Stimulated activated CD8-positive, alpha-beta memory T cell treated with anti-CD3 and anti-CD28 coated beads, Interleukin-7, amount 100 ng/mL, for 4 hours (primary cell): ENCODE results near the gene MGMT.

Source experiments
- DNase-seq, 2 donors: peaks; one replicate each; pipeline ENCODE4 v3.0.0-alpha.2; 2020; ENCODE audit warnings: low read depth in 2 of 2

The MGMT gene

DNA sequence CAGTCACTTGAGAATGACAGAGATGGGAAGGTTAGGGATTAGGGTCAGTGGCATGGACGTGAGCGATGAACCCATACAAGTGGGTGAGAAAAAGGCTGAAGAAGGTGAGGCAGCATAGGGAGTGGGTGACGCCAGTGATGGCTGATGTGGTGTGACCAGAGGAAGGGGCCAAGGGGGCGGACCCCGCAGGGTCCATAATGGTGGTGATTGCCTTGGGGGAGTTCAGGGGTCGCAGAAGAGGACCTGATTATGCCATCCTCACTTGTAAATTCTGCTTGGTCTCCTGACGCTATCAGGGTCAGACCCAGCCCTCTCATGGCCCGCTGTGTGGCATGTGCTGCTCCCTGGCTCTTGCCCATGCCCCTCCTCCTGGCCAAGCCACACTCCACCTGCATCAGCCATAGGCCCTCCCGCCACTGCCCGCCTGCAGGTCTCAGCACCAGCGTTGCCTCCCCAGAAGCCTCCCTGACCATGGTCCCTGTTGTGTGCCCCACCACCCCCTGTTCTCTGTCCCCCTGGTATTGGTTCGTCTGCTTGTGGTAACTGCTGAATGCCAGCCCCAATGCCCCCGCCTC lies 261.3 kb downstream of the MGMT start:
- DNase-seq, result no peak

DNA sequence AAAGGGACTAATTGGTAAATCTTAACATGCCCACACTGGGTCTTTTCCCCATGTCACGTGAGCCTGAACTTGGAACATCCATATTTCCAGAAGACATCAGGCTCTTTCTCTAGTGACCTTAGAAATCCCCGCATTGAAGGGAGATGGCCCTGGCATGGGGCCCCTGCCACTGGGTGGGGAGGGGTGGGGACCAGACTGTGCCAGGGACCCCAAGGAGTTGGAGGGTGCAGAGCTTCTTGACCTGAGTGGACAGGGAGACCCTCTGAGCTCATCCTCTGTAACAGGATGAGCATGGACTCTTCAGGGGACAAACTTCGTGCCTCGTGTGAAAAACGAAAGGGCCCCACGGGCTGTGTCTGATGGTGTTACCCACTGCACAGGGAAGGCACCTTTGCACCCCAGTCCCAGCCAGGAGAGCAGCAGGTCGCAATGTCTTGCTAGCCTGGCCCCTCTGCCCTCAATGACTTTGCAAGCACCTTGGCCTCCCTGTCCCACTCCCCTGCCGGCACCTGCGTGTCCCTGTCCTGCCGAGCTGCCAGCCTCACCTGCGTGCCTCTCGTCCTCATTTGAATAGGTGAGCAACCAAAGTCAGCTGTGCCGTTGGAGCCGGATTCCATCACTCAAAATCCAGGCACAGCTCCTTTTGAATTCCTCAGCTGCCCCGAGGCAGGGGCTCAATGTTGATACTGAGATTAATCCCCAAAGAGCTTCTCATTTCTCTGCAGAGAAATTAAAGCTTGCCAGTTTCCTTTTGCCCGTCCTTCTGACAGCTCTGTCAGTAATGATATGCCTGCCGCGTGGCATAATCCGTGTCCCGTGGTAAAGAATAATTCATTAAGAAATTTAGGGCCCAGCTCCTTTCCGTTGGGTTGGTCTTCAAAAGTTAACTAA lies 262.1 kb downstream of the MGMT start:
- no peak for DNase-seq

DNA sequence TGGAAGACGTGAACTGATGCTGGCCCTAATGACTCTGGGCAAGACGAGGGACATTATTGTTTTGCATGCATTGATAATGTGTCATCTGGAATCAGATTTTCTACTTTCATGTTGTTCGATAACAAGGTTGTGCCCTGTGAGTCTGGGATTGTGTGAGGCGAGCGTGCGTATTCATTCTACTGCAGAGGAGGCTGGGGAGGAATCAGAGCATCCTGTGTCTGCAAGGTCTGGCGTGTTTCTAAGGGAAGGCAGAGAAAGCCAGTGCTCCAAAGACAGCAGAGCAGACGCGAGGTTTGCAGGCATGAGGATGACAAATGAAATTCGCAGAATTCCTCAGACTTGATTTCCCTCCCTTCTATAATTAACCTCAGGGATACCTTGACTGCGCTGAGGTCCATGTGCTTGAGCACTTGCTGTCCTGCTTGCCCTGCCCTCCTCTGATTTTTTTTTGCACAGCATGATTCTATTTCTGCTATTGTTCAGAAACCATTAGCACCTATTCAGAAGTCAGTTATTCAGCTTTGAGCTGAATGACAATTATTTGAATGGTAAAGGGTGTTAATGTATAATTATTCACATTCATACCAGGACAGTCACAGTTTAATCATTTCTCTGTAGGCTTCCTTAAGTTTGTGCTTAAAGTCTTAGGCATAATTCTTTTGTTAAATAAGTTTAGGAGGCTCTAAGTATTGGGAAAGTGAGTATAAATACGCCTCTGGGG lies 263.4 kb downstream of the MGMT start:
- DNase-seq, result no peak

DNA sequence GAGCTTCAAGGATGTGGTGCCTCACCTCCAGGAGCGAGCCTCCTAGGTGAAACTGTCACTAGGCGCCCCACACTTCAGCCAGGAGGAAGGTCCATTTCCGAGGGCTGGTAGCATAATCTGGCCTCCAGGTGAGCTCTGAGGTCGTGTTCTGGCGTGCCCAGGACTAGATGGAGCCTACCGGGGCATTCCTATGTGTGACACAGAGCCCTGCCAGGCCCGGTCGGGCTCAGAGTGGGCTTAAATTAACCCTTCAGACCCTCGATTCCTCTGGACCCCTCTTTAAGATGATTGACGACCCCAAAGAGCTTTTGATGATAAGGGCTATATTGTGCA lies 263.9 kb downstream of the MGMT start:
- no peak for DNase-seq

DNA sequence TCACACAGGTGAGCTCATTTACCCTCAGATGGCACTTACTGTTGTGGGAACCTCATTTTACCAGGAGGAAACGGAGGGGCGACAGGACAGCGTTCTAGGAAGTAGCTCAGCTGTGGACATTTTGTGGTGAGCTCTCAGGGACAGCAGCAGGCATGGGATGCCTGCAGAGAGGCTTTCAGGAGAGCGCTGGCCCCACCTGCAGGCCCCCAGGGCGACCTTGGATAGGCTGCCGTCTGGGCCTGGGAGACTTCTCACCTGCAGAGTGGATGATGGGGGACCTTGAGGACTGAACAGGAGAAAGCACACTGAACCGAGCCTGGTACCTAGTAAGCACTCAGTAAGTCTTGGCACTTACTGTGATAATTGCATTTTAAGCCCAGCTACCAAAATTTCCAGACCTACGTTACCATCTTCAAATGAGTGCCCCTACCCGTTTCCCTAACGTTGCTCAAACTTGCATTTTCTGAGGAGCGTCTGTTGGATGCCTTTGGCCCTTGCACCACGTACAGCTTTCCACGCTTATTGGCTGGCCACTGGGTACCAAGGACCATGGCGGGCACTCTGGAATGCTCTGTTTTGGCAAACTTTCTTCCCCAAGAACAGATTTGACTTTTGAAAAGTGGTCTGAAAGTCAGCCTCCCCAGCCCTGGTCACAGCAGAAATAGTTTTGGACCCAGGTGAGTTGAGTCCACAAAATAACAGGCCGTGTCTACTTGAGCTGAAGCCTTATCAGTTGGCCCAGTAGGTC lies 273.7 kb downstream of the MGMT start:
- DNase-seq, result no peak

DNA sequence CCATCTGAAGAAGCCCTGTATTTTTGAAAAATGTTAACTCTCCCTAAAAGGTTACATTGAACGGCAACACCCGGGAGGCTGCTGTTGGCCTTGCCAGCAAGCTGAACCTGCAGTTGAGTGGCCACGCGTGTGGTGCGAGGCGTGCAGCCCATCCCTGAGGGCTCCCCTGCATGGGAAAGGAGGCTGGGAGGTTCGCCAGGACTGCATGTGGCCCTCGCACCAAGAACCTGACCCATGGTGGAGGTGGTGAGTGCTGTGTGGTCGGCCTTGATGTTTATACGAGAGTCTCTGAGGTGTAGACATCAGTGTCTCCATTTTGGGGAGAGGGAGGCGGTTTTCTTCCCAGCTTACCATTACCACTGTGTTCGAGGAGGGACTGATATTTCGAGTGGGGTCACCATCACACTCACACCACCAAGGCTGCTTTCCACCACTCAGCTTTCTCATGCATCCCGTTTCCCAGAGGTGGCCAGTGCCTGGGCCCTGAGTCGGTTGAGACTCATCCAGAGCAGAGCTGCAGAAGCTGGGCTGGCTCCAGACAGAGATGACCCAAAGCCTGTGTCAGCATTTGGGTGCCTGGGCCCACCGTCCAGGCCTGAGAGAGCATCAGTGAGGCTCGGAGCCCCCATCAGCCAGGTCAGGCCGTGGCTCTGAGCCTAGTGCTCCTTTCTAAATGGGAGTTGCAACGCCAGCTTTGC lies 274.4 kb downstream of the MGMT start:
- no peak for DNase-seq

DNA sequence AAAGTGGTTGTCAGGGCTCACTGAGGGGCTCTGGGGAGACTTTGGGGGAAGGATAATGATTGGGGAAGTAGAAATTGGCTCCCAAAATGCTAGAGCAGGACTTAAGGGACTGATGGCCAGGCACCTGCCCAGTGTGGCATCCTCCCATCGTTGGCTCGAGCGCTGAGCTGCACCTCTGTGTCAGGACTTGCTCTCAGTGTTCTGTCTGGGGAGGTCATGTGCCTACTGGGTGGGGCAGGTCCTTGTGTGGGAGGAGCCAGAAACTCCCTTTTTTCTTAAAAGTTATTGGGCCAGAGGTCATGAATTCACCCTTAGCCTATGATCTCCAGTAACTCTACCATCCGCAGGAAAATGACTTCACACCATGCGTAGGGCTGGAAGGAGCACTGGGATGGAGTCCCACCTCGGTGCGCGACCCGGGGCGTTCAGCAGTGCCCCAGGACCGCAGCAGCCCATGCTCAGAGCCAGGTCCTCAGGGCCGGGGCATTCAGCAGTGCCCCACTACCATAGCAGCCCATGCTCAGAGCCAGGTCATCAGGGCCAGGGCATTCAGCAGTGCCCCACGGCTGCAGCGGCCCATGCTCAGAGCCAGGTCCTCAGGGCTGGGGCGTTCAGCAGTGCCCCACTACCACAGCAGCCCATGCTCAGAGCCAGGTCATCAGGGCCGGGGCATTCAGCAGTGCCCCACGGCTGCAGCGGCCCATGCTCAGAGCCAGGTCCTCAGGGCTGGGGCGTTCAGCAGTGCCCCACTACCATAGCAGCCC lies 275.1 kb downstream of the MGMT start:
- DNase-seq, result no peak

DNA sequence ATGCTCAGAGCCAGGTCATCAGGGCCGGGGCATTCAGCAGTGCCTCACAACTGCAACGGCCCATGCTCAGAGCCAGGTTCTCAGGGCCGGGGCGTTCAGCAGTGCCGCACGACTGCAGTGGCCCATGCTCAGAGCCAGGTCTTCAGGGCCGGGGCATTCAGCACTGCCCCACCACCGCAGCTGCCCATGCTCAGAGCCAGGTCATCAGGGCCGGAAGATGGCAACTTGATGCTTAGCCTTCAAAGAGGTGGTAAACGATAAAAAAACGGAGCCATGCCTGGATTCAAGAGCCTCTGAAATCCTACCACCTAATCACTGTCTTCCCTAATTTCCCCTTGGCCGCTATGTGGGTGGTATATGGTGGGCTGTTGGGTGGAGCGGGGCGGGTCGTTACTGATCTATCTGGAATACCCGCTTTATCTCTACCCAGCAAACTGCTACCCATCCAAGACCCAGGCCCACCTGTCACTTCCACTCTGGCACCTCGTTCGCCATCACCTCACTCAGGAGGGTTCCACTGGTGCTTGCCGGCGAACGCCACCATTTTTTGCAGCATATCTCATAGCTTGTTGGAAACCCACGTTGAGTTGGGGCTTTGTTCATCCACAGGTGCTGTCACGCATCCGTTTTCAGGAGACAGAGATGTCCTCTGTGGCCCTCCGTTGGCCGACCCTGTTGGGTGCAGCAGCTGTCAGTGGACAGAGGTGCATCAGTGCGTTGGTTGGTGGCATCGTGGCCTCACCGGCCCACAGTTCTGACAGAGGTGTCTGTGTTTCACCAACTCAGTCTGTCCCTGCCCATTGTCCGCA lies 275.9 kb downstream of the MGMT start:
- no peak for DNase-seq

DNA sequence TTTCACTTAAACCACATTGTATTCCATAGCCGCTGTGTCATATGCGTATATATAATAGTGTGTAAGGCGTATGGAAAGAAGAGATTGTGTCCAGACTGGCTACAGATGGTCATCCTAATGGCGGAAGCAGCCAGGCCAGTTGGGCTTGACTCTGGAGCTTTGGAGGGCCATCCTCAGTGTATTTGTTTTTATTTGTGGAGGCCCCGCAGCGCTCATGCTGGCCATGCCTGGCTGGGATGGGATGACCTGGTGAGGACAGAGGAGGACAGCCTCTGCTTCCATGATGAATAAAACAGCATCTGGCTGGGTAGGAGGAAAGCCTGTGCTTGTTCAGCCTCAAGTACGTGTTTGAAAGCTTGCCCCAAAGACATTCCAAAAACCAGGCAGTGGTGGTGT lies 276.7 kb downstream of the MGMT start:
- no peak for DNase-seq

DNA sequence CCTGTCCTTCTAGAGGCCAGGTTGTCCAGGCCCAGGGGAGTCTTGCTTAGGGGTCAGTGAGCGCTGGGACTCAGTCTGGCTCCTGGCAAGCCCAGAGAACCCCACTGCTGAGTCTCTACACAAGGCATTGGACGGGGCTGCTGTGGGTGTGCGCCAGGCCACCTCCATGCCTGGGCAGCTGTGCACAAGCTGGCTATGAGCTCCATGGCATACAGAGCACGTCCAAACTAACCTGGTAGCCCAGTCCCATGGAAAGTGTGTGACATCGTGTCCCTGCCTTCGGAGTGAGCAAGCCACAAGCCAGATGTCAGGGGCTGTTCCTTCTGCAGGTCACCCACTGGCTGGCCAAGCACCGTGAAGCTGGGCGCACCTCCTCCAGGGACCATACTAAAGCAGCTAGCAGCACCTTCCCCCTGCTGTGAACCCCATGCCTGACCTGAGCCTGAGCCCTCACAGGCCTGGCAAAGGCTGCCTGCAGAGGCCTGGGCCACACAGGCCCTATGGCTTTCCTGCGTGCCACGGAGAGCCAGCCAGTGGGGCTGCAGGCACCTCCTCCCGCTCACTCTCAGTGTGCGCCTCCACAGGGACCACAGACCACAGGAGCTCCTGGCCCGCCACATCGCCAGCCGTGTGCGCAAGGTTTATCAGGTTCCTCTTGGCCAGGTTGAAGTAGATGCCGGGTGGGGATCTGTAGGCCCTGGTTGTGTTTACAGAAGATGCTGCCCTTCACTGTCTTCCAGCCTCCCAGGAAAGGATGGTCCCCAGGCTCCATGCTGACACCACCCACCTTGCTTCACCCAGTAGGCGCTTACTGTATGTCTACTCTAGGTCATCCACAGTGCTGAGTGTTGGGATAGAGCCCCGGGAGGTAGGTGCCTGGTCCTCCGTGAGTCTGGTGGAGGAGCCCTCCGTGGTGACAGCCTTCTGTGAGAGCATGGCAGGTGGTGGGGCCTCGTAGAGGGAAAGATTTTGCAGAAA lies 277.4 kb downstream of the MGMT start:
- DNase-seq, result no peak

DNA sequence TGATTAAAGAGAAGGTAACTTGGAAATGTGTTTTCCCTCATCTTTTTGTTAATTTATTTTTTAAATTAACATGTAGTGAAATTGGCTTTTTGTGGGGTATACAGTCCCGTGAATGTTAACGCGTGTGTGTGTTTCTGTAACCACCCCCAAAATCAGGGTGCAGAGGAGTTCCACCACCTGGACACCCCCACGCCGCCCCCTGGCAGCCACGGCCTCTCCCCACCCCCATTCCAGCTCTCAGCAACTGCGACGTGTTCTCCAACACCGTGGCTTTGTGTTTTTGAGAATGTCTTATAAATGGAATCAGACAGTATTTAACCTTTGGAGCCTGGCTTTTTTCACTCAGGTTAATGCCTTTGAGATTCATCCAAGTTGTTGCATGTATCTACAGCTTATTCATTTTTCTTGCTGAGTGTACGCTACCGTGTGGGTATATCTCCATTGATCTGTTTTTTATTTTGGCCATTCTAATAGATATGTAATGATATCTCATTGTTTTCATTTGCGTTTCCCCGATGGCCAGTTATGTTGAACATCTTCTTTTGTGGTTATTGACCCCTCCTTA lies 278.2 kb downstream of the MGMT start:
- DNase-seq, result no peak

DNA sequence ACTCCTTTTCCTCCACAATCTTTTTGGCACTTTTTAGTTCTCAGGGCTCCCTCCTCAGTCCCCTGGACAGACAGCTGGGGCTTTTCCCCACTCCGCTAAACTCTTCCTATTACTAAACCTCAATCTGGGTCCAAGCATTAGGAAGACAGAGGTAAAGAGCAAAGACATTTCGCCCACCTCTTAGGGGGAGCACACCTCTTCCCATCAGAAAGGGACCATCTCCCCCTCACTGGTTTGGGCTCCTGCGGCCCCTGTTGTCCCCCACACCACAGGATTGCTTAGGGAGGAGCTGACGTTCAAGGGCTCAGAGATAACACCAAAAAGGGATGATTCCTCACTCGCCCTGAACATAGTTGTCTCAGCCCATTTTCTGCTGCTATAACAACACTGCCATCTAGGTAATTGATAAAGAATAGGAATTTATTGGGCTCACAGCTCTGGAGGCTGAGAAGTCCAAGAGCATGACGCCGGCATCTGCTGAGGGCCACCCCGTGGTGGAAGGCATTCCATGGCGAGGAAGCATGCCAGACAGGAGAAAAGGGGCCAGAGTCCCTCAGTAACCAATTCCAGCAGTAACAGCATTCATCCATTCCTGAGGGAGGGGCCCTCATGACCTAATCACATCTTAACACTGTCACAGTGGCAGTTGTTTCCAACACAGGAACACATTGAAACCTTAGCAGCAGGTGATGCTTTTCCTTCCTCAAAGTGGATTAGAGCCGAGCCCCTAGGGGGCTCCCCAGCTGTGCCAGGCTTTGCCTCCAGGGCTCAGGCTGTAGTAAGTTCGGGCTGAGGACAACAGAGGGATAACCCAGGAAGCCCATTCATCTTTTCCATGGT lies 287.4 kb downstream of the MGMT start:
- DNase-seq, result no peak

DNA sequence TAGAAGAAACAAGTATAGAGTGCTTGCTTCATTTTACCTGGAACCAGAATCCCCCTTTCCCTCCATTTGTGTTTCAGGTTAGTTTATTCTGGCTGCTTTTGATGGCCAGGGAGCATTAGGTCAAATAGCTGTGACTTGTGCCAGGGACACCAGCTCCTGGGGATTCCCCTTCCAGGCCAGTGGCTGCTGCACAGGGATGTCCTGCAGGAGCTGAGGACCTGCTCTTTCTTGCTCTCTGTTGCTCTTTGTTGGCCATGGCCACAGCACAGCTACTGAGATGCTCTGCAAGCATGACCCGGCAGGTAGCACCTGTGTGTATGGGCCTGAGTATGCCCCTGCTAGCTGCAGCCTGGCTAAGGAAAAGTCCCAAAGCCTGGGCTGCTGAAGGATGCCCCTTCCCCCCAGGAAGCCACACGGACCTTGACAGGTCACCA lies 288.1 kb downstream of the MGMT start:
- no peak for DNase-seq

DNA sequence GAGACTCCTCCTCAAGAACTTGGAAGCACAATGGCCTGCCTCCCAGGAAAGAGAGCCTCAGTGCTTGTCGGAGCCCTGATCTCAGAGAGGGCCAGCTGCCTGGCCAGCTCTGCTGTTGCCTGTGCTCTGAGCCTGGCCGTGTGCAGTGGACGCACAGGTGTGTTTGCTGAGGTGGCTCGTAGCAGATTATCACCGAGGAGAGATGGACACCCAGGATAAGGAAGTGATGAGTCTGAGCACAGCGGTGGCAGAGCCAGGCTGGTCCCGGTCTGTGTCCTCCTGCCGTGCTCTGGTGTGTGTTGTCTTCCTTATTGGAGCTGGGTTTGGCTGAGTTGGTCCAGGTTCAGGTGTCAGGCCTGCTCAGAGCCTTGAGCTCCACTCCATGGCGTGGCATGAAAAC lies 288.6 kb downstream of the MGMT start:
- DNase-seq, result no peak

DNA sequence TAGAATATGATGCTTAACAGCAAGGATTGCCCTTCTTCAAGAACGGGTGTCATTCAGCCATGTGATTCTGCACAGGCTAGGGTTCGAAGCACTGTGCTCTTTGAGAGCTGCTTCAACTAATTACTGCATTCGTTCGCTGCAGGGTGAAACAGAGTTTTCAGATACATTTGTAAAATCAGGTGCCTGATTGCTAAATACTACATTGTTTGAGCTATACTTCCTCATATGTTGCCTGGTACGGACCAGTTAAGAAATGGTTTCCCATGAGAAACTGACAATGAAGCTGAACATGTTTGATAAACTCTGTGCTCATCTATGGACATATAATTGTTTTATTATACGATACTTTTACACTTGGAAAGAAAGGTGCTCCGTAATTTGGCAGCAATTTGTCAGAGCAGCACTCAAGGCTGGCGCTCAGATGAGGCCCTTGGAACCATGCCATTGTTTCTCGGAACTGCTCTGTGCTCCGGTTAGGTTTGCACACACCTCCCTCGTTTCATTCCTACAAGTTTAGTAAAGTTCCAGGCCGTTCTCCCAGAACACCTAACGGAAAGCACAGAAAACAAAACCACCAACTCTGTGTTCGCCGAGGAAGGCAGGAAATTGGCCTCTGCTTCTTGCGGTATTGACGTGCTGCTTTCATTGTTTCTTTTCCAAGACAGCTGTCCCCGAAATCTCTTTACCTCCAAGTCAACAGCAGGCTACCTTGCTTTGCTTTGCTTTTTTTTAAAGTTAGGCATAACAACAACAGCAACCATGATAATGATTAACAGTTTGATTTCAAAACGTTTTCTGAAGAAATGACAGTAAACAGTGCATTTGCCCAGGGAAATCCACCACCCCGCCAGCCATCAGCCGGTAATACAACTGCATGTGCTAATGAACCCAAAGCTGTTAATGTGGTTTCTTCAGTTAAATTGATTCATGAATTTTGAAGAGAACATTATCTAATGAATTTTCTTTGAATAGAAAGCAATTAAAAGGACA lies 290.2 kb downstream of the MGMT start:
- no peak for DNase-seq
